ENCODE data around the gene UNC119B. TPM values are rescaled to one million over a fixed set of nuclear protein-coding genes. Genes with fewer than 3 reads are reported as not detected.

UNC119B gene
- total and polyA plus RNA-seq, 2 of the 4 experiments (the other 2 are of a cell fraction), result 8.4 to 21.6 TPM

DNA sequence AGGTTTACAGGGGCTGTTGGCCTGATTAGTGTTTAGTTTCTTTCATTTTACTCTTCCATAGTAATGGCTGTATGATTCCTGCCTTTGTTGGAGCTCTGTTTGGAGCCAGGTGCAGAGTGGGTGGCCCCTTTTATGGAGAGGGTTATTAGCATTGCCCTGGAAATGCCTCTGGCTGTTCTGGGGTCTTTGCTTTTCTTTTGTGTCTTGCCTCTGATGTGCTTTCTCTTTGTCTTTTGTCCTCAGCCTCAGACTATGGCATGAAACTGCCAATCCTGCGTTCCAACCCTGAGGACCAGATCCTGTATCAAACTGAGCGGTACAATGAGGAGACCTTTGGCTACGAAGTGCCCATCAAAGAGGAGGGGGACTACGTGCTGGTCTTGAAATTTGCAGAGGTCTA lies 16.4 kb upstream of the UNC119B start:
- peaks cover 32% of the 10 kb centered on the region for H3K36me3 ChIP-seq (ENCODE audit: control insufficient read depth, insufficient read depth, low read length)
- H3K56ac ChIP-seq (ENCODE audit: extremely low read depth, insufficient read depth, low read length), result no peak overlapping the region
- no peak overlapping the region for H2BK15ac ChIP-seq (ENCODE audit: low read depth, low read length)
- ATAC-seq (ENCODE audit: low read depth) (no peak), DNase-seq (no peak)
- no peak overlapping the region for H3K23ac ChIP-seq (ENCODE audit: low read depth, low read length)
- no peak overlapping the region for H4K91ac ChIP-seq (ENCODE audit: insufficient read depth, low read depth, low read length)
- TF ChIP-seq MAZ (IDR thresholded peaks at IDR 0.05; ENCODE audit: borderline replicate concordance, low read depth, low read length), result no peak
- TF ChIP-seq MXI1 (IDR thresholded peaks at IDR 0.05; ENCODE audit: borderline replicate concordance, low read depth, low read length), result no peak
- TF ChIP-seq, protein P1, sequence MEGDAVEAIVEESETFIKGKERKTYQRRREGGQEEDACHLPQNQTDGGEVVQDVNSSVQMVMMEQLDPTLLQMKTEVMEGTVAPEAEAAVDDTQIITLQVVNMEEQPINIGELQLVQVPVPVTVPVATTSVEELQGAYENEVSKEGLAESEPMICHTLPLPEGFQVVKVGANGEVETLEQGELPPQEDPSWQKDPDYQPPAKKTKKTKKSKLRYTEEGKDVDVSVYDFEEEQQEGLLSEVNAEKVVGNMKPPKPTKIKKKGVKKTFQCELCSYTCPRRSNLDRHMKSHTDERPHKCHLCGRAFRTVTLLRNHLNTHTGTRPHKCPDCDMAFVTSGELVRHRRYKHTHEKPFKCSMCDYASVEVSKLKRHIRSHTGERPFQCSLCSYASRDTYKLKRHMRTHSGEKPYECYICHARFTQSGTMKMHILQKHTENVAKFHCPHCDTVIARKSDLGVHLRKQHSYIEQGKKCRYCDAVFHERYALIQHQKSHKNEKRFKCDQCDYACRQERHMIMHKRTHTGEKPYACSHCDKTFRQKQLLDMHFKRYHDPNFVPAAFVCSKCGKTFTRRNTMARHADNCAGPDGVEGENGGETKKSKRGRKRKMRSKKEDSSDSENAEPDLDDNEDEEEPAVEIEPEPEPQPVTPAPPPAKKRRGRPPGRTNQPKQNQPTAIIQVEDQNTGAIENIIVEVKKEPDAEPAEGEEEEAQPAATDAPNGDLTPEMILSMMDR (conservative IDR thresholded peaks at IDR 0.05; ENCODE audit: low read depth, low read length), result no peak
- 89% methylated on average over 1 of the region's 4 CpGs; no CpG with 5 or more reads in 1 of the 2 experiments for WGBS, 2 experiments (ENCODE audit: extremely low coverage in 2 of 2, insufficient read length in 1 of 2)
- intact Hi-C loops (cut with micrococcal nuclease) (no loop called here), in situ Hi-C loops (cut with MboI; ENCODE audit: low sequenced_read_pairs) (no loop called here), dilution Hi-C loops (cut with HindIII; ENCODE audit: low sequenced_read_pairs, unreplicated experiment) (no loop called here)
- ChIA-PET CTCF (no interaction called here), POLR2A (ENCODE audit: unreplicated experiment) (no interaction called here)
- no peak overlapping the region for H3K4ac ChIP-seq (ENCODE audit: low read depth, low read length)
- no peak overlapping the region for H4K8ac ChIP-seq (ENCODE audit: low read depth in 2 of 2, low read length in 2 of 2)
- H2BK120ac ChIP-seq (ENCODE audit: low read depth, low read length), result no peak overlapping the region
- no peak overlapping the region for H3K4me3 ChIP-seq (ENCODE audit: insufficient read depth, low read depth, low read length)
- H3K4me1 ChIP-seq (ENCODE audit: control insufficient read depth, insufficient read depth, low read length), result peaks cover 7% of the 10 kb centered on the region
- peaks cover 66% of the 10 kb centered on the region for H4K20me1 ChIP-seq (ENCODE audit: insufficient read depth, low read length)
- no peak overlapping the region for H2AK5ac ChIP-seq (ENCODE audit: low read depth, low read length)
- H2AFZ ChIP-seq (replicated peaks; ENCODE audit: low read length, poor library complexity), result no peak overlapping the region
- H3K9me3 ChIP-seq (ENCODE audit: control insufficient read depth, insufficient read depth, low read length), result no peaks in the 10 kb centered on the region
- H3K27ac ChIP-seq (ENCODE audit: insufficient read depth, low read length), result no peak overlapping the region
- H3K18ac ChIP-seq (ENCODE audit: low read depth, low read length), result no peak overlapping the region
- no TSS peak for BruUV-seq (replicated peaks)
- H4K5ac ChIP-seq (ENCODE audit: low read depth, low read length), result no peak overlapping the region
- peaks cover 36 to 72% of the 10 kb centered on the region in 2 experiments for H3K79me1 ChIP-seq (ENCODE audit: low read depth in 1 of 2, low read length in 2 of 2)
- H2BK5ac ChIP-seq (ENCODE audit: low read depth, low read length, poor library complexity, severe bottlenecking), result no peak overlapping the region
- H3K9ac ChIP-seq (ENCODE audit: low read depth, low read length), result no peak overlapping the region
- no peak overlapping the region for H2BK20ac ChIP-seq (ENCODE audit: low read depth, low read length)
- H3K9me1 ChIP-seq (ENCODE audit: insufficient read depth, low read length), result peaks cover 32% of the 10 kb centered on the region
- no peak overlapping the region for H3K4me2 ChIP-seq (ENCODE audit: low read depth, low read length)
- H2AK9ac ChIP-seq (replicated peaks; ENCODE audit: low read depth, low read length, poor library complexity), result no peak overlapping the region
- no peak overlapping the region for H3K14ac ChIP-seq (replicated peaks; ENCODE audit: low read depth, low read length)
- no peaks in the 10 kb centered on the region for H3K27me3 ChIP-seq (ENCODE audit: control insufficient read depth, insufficient read depth, low read length)

All from IMR-90 (cell line).